Kidney (tissue), 14 donors: ENCODE data around the gene MAMLD1. TPM values are rescaled to one million over a fixed set of nuclear protein-coding genes. Genes with fewer than 3 reads are reported as not detected.

Source experiments
- DNase-seq, 5 donors: peaks; one replicate each; pipeline ENCODE4 v3.0.0-alpha.2; 2013 to 2020
- FAIRE-seq: peaks from 2 replicates; lab custom pipeline; 2012; peaks lifted over from hg19 to GRCh38; lab: Jason Lieb, UNC
- H3K27ac ChIP-seq, 2 donors: one replicate each; pipeline ENCODE4 v1.7.0; 2013; ENCODE audit warnings: low read depth in 2 of 2, low read length in 2 of 2, inconsistent platforms in 1 of 2
- H3K27me3 ChIP-seq: one replicate; pipeline ENCODE4 v1.7.1; 2013; ENCODE audit warnings: low read length, inconsistent platforms; ENCODE audit not compliant: control insufficient read depth, insufficient read depth
- H3K36me3 ChIP-seq, 3 donors: one replicate each; pipeline versions ENCODE4 v1.7.0 to v1.7.1; 2013; ENCODE audit warnings: low read length in 3 of 3, control low read depth in 1 of 3, inconsistent platforms in 1 of 3; ENCODE audit not compliant: insufficient read depth in 3 of 3, control insufficient read depth in 2 of 3
- H3K4me1 ChIP-seq, 3 donors: one replicate each; pipeline versions ENCODE4 v1.7.0 to v1.7.1; 2013; ENCODE audit warnings: low read length in 3 of 3, inconsistent platforms in 1 of 3, low read depth in 1 of 3; ENCODE audit not compliant: control insufficient read depth in 2 of 3, insufficient read depth in 2 of 3
- H3K4me3 ChIP-seq, 3 donors: one replicate each; pipeline versions ENCODE4 v1.7.0 to v1.8.1; 2013; ENCODE audit warnings: low read length in 3 of 3, control low read depth in 1 of 3, inconsistent platforms in 1 of 3
- H3K9ac ChIP-seq, 3 donors: one replicate each; pipeline versions ENCODE4 v1.7.0 to v1.7.1; 2013; ENCODE audit warnings: low read length in 3 of 3, control low read depth in 1 of 3, inconsistent platforms in 1 of 3
- H3K9me3 ChIP-seq, 3 donors: one replicate each; pipeline versions ENCODE4 v1.7.0 to v1.7.1; 2013; ENCODE audit warnings: low read length in 3 of 3, control low read depth in 1 of 3, inconsistent platforms in 1 of 3; ENCODE audit not compliant: control insufficient read depth in 2 of 3, insufficient read depth in 1 of 3
- CTCF ChIP-seq: IDR thresholded peaks from 3 replicates; pipeline ENCODE4 v1.5.1; 2012; ENCODE audit warnings: mild to moderate bottlenecking, moderate library complexity, borderline replicate concordance; ENCODE audit not compliant: insufficient read depth; ENCODE audit errors: extremely low read depth
- intact Hi-C: fragments of 100-400 bp; cut with DNase I; formaldehyde crosslinking; loops from one replicate; pipeline ENCODE4 v1.11.1; 2022
- polyA plus RNA-seq: library from polyadenylated mRNA; stranded (reverse); fragments of 350-450 nt; fragmentation: Illumina TruSeq; extraction: RNeasy Lipid Tissue Mini Kit (QIAGEN cat#74804); gene quantifications from one replicate; pipeline ENCODE4 v1.2.3, GENCODE V29; 2014; ENCODE audit warnings: low read depth, low replicate concordance; ENCODE audit not compliant: insufficient read depth
- total RNA-seq: library from RNA; stranded (reverse); fragmentation: NEBNext Ultra II Directional; extraction: Animal tissue kit (Norgen Biotek cat#: 25700); gene quantifications from one replicate; pipeline ENCODE4 v1.2.1, GENCODE V29; 2021
- donor health status: control.
- donor health status: control.
- donor health status: control.
- donor health status: control.
- donor health status: control.
- donor health status: DM: yes; HTN: yes; CAD: no.
- donor health status: Normal renal cell carcinoma (clear cell type).

The MAMLD1 gene
- total and polyA plus RNA-seq, 2 donors from 2014 or later: 1.4 to 6.5 TPM

DNA sequence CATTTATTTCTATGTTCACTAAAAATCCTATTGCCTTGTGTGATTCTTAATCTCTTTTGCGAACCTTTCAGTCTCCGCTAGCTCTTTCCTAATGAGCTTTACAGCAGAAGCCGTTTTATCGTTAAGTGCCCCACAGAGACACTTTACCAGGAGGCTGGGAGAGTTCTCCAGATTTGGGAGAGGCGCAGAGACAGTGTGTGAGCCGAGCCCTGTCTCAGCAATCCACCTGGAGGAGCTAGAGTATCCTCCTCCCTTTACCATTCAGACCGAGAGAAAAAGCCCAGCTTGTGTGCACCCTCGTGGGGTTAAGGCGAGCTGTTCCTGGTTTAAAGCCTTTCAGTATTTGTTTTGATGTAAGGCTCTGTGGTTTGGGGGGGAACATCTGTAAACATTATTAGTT is 150.4 kb downstream of the MAMLD1 start:
- Histone ChIP-seq H3K9me3 (no peaks in the 10 kb centered on the region), H3K27ac (no peak overlapping the region), H3K27me3 (no peaks in the 10 kb centered on the region), H3K9ac (no peak overlapping the region), H3K36me3 (no peaks in the 10 kb centered on the region), H3K4me1 (peaks cover 0 to 9% (median 0%) of the 10 kb centered on the region in 3 donors), H3K4me3 (no peak overlapping the region)
- no peak for DNase-seq
- intact Hi-C loops: no loop called here
- no peak for TF ChIP-seq CTCF
- FAIRE-seq: no peak

DNA sequence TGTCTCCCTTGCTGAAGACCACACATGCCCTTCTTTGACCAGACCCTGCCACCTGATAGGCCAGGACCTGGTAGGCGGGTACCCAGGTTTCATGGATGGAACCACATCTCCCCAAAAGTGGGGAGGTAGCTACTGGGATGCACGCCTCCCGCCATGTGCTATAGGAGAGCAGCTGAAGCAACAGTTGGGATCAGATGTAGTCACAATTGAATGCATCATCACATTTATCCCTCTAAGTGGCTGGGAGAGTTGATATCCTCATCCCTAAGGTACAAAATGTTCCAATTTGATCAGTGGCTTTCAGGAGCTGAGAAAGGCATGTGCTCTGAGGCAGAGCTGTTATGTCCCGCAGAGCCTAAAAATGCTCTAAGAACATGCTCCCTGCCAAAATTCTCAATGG is 151.3 kb downstream of the MAMLD1 start:
- intact Hi-C loops: no loop called here

DNA sequence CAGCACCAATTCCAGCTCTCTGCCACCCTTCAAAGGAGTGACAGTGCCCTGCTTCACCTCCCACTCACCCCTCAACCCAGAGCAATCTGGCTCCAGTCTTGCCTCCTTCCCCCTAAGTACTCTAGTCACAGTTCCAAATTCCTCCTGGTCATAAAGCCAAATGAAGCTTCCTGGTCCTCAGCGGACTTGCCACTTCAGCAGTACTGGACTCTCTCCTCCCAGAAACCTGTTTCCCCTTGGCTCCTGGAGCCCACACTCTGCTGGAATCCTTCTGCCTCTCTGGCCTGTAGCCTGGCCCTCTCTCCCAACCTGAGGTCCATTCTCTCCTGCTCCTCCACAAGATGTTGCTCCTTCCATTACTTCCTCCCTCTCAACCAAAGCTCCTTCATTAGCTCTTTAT is 152.7 kb downstream of the MAMLD1 start:
- no peaks in the 10 kb centered on the region for H3K36me3 ChIP-seq
- intact Hi-C loops: no loop called here
- H3K27me3 ChIP-seq: no peaks in the 10 kb centered on the region
- no peaks in the 10 kb centered on the region for H3K4me1 ChIP-seq
- H3K9me3 ChIP-seq: no peaks in the 10 kb centered on the region
- no peak overlapping the region for H3K27ac ChIP-seq
- no peak for TF ChIP-seq CTCF
- no peak overlapping the region for H3K4me3 ChIP-seq
- FAIRE-seq (no peak), DNase-seq (no peak)
- H3K9ac ChIP-seq: no peak overlapping the region

More for the DNA sequence above, 151.3 kb downstream of the MAMLD1 start:
- Histone ChIP-seq H3K36me3 (no peaks in the 10 kb centered on the region), H3K4me1 (peaks cover 0 to under 1% (median 0%) of the 10 kb centered on the region in 3 donors), H3K9me3 (no peaks in the 10 kb centered on the region), H3K9ac (no peak overlapping the region), H3K27ac (no peak overlapping the region), H3K27me3 (no peaks in the 10 kb centered on the region), H3K4me3 (no peak overlapping the region)
- DNase-seq (no peak), FAIRE-seq (no peak)
- TF ChIP-seq CTCF: no peak

DNA sequence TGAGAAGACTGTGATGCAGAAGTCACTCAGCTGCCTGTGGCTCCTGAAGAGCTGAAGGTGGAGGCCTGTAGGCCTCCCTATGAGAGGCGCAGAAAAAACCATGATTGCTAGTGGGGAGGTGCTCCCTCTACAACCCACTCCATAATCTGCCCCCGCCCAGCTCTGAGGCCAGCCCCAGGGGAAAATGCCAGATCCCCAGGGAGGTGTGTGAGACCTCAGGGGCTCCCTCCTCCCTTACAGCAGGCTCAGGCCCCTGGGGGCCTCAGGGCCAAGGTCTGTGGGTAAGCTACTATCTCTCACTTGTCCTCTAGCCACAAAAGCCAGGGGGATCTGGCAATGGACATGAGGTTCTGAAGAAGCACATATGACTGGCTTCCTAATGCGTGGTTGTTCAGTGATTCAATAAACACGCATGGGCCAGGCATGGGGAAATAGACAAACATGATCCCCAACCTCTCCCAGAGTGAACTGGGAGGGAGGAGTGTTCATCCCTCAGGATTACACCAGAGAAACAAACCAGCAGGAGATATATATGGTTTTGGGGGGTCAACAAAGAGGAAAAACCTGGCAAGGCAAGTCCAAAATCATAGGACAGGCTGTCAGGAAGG is 154.3 kb downstream of the MAMLD1 start:
- DNase-seq (no peak), FAIRE-seq (no peak)
- Histone ChIP-seq H3K4me1 (no peaks in the 10 kb centered on the region), H3K27ac (no peak overlapping the region), H3K27me3 (no peaks in the 10 kb centered on the region), H3K9ac (no peak overlapping the region), H3K4me3 (no peak overlapping the region), H3K36me3 (no peaks in the 10 kb centered on the region), H3K9me3 (no peaks in the 10 kb centered on the region)
- TF ChIP-seq CTCF: no peak
- intact Hi-C loops: no loop called here
